WTC11 (cell line): ENCODE results near the gene FAM32A. TPM values are rescaled to one million over a fixed set of nuclear protein-coding genes. Genes with fewer than 3 reads are reported as not detected.
A peak's percentile ranks its signal among the peaks of the same experiment; 100 is the strongest.

Experiments used
- ATAC-seq: fragments of 200-7000 bp; cut with Tn5 transposase; 2 replicates; pipeline ENCODE4 v1.10.0; 2021; ENCODE audit warnings: mild to moderate bottlenecking, moderate library complexity
- CTCF ChIA-PET: fragments of 300-600 bp; sonication (Branson Sonifier 250); formaldehyde crosslinking; loops from one replicate; lab custom pipeline; 2021; ENCODE audit warnings: antibody characterized with exemption; lab: Charles Lee
- POLR2A ChIA-PET: fragments of 350-600 bp; sonication (Branson Sonifier 250); formaldehyde crosslinking; loops from one replicate; lab custom pipeline; 2021; ENCODE audit warnings: antibody characterized with exemption; lab: Charles Lee
- DNase-seq: peaks from one replicate; pipeline ENCODE4 v3.0.0; 2021; ENCODE audit warnings: low spot score
- H3K27ac Mint-ChIP-seq: 2 replicates; pipeline ENCODE4 v1.8.0; 2021; ENCODE audit warnings: mixed read lengths
- H3K27me3 Mint-ChIP-seq: 2 replicates; pipeline ENCODE4 v1.8.0; 2021; ENCODE audit warnings: low read depth, mild to moderate bottlenecking, moderate library complexity, mixed read lengths
- H3K36me3 Mint-ChIP-seq: 2 replicates; pipeline ENCODE4 v1.8.0; 2021; ENCODE audit warnings: mixed read lengths
- H3K4me1 Mint-ChIP-seq: 2 replicates; pipeline ENCODE4 v1.8.0; 2022; ENCODE audit warnings: mixed read lengths
- H3K4me3 Mint-ChIP-seq: 2 replicates; pipeline ENCODE4 v1.8.0; 2021; ENCODE audit warnings: mild to moderate bottlenecking, moderate library complexity, mixed read lengths
- H3K9me3 Mint-ChIP-seq: 2 replicates; pipeline ENCODE4 v1.8.0; 2021; ENCODE audit warnings: mixed read lengths
- ARID4B ChIP-seq: sonication (generic); formaldehyde crosslinking; IDR thresholded peaks from 2 replicates; pipeline ENCODE4 v1.8.0; 2023; ENCODE audit warnings: missing genetic modification reagents, mild to moderate bottlenecking, borderline replicate concordance
- ATF2 ChIP-seq: sonication (generic); formaldehyde crosslinking; IDR thresholded peaks from 2 replicates; pipeline ENCODE4 v1.8.1; 2022; ENCODE audit warnings: low read depth, missing genetic modification reagents, borderline replicate concordance
- ATF6 ChIP-seq: sonication (generic); formaldehyde crosslinking; IDR thresholded peaks from 2 replicates; pipeline ENCODE4 v1.8.1; 2023; ENCODE audit warnings: mild to moderate bottlenecking, missing genetic modification reagents
- CREM ChIP-seq: sonication (generic); formaldehyde crosslinking; IDR thresholded peaks from 2 replicates; pipeline ENCODE4 v1.8.1; 2022; ENCODE audit warnings: mild to moderate bottlenecking, missing genetic modification reagents, moderate library complexity
- E2F1 ChIP-seq: sonication (generic); formaldehyde crosslinking; IDR thresholded peaks from 2 replicates; pipeline ENCODE4 v1.8.0; 2022; ENCODE audit warnings: mild to moderate bottlenecking, missing genetic modification reagents
- ESRRA ChIP-seq: sonication (generic); formaldehyde crosslinking; IDR thresholded peaks from 2 replicates; pipeline ENCODE4 v1.8.1; 2022; ENCODE audit warnings: mild to moderate bottlenecking, missing genetic modification reagents, borderline replicate concordance
- JUN ChIP-seq: sonication (generic); formaldehyde crosslinking; IDR thresholded peaks from 2 replicates; pipeline ENCODE4 v1.8.0; 2023; ENCODE audit warnings: mild to moderate bottlenecking, missing genetic modification reagents
- KAT7 ChIP-seq: sonication (generic); formaldehyde crosslinking; IDR thresholded peaks from 2 replicates; pipeline ENCODE4 v1.8.1; 2023; ENCODE audit warnings: missing genetic modification reagents, mild to moderate bottlenecking, borderline replicate concordance
- MXD4 ChIP-seq: fragments of 250-450 bp; sonication (Bioruptor Pico); IDR thresholded peaks from 2 replicates; pipeline ENCODE4 v1.8.0; 2021; ENCODE audit warnings: mild to moderate bottlenecking, moderate library complexity, borderline replicate concordance
- NFATC4 ChIP-seq: fragments of 250-450 bp; sonication (Bioruptor Pico); IDR thresholded peaks from 2 replicates; pipeline ENCODE4 v1.9.0; 2021; ENCODE audit warnings: mild to moderate bottlenecking
- TEAD1 ChIP-seq: sonication (generic); formaldehyde crosslinking; IDR thresholded peaks from 2 replicates; pipeline ENCODE4 v1.8.0; 2022; ENCODE audit warnings: mild to moderate bottlenecking, missing genetic modification reagents
- ZBTB43 ChIP-seq: sonication (generic); formaldehyde crosslinking; IDR thresholded peaks from 2 replicates; pipeline ENCODE4 v1.8.1; 2023; ENCODE audit warnings: mild to moderate bottlenecking, missing genetic modification reagents
- ZNF232 ChIP-seq: sonication (generic); formaldehyde crosslinking; IDR thresholded peaks from 2 replicates; pipeline ENCODE4 v1.8.0; 2022; ENCODE audit warnings: mild to moderate bottlenecking, missing genetic modification reagents
- ZNF281 ChIP-seq: sonication (generic); formaldehyde crosslinking; IDR thresholded peaks from 2 replicates; pipeline ENCODE4 v1.8.0; 2023; ENCODE audit warnings: mild to moderate bottlenecking, missing genetic modification reagents
- total RNA-seq: library from RNA; stranded (reverse); gene quantifications from 3 replicates; pipeline ENCODE4 v1.2.3, GENCODE V29; 2021

Gene FAM32A
- total RNA-seq, 1 experiment from 2014 or later, result 62.2 TPM

GRCh38 chr19:16224293-16225045 lies 39.3 kb downstream of the FAM32A start:
- Mint-ChIP-seq H3K4me3 (no peak overlapping the region), H3K9me3 (peaks cover 17% of the 10 kb centered on the region), H3K27ac (peak overlapping the region; percentile 32; the same call in 1 of the 2 replicates), H3K27me3 (no peaks in the 10 kb centered on the region), H3K36me3 (peaks cover 34% of the 10 kb centered on the region), H3K4me1 (no peaks in the 10 kb centered on the region)
- TF ChIP-seq ESRRA (CRISPR knock-in tag), result no peak
- TF ChIP-seq NFATC4 (CRISPR knock-in tag), result no peak
- TF ChIP-seq KAT7, result no peak
- no peak for TF ChIP-seq ZNF281
- no peak for TF ChIP-seq MXD4 (CRISPR knock-in tag)
- TF ChIP-seq CREM, result no peak
- TF ChIP-seq ARID4B, result no peak
- ATAC-seq (no peak), DNase-seq (no peak)
- CTCF ChIA-PET, result no interaction called here
- POLR2A ChIA-PET, result no interaction called here

GRCh38 chr19:16225279-16226183 lies 40.3 kb downstream of the FAM32A start:
- DNase-seq, result no peak
- H3K4me3 Mint-ChIP-seq, result no peak overlapping the region
- POLR2A ChIA-PET, result no interaction called here
- H3K4me1 Mint-ChIP-seq, result no peaks in the 10 kb centered on the region
- peaks cover 24% of the 10 kb centered on the region for H3K36me3 Mint-ChIP-seq
- CTCF ChIA-PET, result interaction anchor here (1.9 kb wide), 1 partner anchor 157 kb away, joined by 5 read pairs; no protein-coding TSS in a partner anchor
- H3K27ac Mint-ChIP-seq, result peak overlapping the region; percentile 32; the same call in 1 of the 2 replicates
- no peak for ATAC-seq
- no peaks in the 10 kb centered on the region for H3K27me3 Mint-ChIP-seq
- H3K9me3 Mint-ChIP-seq, result peaks cover 10% of the 10 kb centered on the region
- TF ChIP-seq ZNF232 (CRISPR knock-in tag), result no peak
- TF ChIP-seq E2F1 (CRISPR knock-in tag), result no peak
- TF ChIP-seq ZBTB43, result no peak
- TF ChIP-seq ATF2 (CRISPR knock-in tag), result no peak
- no peak for TF ChIP-seq JUN (CRISPR knock-in tag)
- no peak for TF ChIP-seq TEAD1 (CRISPR knock-in tag)
- TF ChIP-seq ATF6 (CRISPR knock-in tag), result no peak
